Dermis microvascular lymphatic vessel endothelial cell (primary cell): ENCODE results near the gene LPAR1. TPM values are rescaled to one million over a fixed set of nuclear protein-coding genes. Genes with fewer than 3 reads are reported as not detected.

ENCODE experiments used
- DNase-seq, 2 donors: peaks; one replicate each; pipeline versions ENCODE4 v3.0.0 to v3.0.0-alpha.2; 2010; ENCODE audit warnings: low read depth in 2 of 2
- total RNA-seq: library from RNA; depleted of rRNA; stranded (reverse); fragments of >200 nt; gene quantifications from 2 replicates; pipeline ENCODE4 v1.2.1, GENCODE V29; 2014

Gene LPAR1
- total RNA-seq, 1 donor from 2014 or later: not detected

DNA sequence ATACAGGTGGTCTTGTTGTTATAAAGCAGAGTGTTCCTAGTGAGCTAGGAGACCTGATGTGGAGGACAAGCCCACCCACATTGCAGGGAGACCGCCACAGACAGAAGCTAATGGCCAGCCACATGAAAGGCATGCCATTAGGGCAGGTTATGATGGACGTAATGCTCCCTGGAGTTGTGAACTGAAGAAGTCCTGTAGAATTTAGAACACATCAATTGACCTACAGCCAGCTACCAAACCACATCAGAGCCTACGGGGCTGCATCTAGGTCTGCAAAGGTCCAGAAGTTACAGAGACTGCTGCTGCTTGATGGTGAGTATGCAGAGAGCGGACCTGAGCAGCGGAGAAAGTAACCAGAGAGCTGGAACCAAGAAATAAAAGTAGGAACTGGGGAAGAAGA is 116.6 kb downstream of the LPAR1 start:
- no peak for DNase-seq

- no peak for DNase-seq
Measured at GRCh38 chr9:110919609-110920008, 118.7 kb downstream of the LPAR1 start.

DNA sequence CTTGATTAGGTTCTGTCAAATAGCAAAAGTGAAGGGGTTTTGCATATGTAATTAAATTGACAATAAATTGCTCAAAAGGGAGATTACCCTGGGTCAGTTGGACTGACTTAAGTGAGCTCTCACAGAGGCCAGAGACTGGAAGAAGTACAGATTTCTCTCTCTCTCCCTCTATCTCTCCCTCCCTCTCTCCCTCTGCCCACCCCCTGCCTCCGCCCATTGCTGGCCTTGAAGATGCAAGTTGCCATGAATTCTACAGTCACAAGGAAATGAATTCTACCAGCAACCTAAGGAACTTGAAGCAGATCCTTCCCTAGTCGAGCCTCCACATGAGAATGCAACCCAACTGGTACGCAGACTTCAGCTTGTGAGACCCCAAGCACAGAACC is 119.2 kb downstream of the LPAR1 start:
- DNase-seq: no peak

DNA sequence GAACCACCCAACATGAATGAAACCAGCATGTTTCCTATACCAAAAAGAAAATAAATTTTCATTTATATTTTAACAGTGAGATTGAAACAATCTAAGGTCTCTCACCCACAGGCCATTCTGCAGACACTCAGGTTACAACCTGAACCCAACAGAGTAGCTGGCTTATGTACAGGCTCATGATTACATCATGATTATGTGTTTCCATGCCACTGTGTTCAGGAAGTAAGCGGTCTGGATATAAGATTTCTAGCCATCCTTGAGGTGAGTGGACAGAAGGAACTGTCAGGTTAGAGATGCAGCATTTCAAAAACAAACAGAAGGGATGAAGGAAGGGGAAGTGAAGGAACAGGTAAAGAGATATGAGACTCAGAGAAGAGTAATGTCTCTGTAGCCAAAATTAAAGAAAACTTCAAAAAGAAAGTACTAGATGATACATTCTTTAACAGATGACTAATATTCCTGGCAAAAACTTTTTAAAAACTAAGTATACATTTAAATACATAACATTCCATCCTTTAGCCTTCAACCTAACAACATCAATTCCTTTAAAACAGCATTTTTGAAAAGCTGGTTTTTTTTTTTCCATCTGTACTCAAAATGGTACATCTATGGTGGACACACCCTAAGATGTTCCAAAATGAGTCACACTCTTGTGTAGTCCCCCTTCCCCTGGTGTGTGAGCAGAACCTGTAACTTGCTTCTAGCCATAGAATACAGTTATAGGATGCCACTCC is 119.8 kb downstream of the LPAR1 start:
- no peak for DNase-seq

- DNase-seq: no peak
Measured at GRCh38 chr9:110916403-110916802, 121.9 kb downstream of the LPAR1 start.

DNA sequence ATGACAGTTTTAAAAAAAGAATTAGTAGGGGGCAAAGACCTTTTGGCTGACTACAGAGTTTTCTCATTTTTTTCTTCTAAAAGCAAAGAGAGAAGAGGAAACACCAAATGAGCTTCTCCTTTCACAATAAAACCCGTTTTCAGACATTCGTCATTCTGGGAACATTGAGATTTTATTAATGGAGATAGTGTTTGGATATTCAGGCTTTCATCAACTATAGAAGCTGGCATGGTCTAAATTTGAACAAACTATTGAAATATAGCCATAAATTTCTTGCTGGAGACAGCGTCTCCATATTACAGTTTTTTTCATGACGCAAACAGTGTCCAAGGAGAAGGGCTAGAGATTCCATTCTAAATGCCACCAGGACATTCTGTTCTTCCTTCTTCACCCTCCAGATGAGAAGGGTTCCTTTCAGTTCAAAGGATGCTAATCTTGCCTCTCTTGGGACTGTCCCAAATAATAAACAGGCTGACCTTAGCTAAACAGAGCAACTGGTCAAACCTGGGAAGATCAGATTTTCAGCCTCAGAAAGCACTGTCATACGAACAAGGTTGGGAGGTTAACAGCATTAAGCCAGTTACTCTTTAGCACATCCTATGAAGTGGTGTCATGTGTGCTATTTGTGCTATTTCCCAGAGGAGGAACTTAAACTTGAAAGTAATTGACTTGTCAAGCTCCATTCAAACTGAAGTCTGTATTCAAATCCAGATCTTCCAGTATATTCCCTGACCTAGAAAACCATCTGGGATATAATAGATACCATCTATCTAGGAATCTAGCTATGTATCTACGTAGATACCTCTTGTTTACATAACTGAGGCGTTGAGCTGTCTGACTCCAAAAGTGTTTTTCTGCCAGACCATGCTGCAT is 125.6 kb downstream of the LPAR1 start:
- no peak for DNase-seq

GRCh38 chr9:110911659-110912418 is 126.4 kb downstream of the LPAR1 start:
- DNase-seq: no peak

DNA sequence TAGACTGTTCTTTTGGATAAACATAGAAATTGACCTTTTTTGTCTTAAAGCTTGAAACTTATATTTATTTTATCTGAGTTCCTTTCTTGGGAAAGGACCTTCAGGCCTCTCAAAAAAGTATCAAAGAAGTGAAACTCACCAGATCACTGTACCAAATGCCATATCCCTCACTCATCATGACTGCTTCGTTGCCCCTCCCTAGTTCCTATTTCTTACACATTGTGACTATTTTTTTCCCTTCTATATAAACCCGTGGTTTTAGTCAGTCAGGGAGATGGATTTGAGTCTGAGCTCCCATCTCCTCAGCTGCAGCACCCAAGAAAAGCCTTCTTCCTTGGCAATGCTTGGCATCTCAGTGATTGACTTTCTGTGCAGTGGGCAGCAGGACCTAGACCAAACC is 129.4 kb downstream of the LPAR1 start:
- no peak for DNase-seq

DNA sequence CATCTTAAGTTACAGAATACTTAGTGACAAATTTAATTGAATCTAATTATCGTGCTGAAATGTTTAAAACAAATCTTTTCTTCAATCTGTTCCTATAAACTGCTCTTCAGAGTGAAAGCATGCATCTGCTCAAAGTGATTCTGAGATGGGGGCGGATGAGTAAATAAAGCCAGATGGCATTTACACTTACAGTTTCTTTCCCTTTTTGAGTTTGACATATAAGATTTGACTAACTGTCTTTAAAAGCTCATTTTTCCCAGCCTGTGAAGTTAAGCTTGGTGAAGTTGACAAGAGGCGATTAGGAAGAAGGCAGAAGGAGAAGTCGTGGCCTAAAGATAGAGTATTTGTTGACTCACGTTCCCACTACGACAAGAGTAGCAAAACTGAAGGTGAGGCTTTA is 137.4 kb downstream of the LPAR1 start:
- no peak for DNase-seq

- no peak for DNase-seq
Measured at GRCh38 chr9:110900456-110900855, 137.8 kb downstream of the LPAR1 start.

DNA sequence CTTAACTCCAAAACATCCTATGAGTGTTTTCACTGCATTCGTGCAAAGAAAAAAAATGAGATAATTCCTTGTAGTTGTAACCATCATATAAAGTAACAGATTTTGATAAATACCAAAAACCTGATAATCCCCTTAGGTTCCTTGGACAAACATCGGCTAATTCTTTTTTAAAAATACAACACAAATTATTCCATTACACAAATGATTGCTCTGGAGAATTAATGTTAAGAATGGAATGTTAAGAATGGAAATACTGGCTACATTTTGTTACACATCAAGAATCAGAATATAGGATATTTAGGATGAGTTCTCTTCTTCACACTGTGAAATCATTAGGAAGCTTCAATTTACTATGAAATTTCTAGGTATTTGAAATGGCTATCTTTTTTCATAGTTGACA is 139.4 kb downstream of the LPAR1 start:
- no peak for DNase-seq

DNA sequence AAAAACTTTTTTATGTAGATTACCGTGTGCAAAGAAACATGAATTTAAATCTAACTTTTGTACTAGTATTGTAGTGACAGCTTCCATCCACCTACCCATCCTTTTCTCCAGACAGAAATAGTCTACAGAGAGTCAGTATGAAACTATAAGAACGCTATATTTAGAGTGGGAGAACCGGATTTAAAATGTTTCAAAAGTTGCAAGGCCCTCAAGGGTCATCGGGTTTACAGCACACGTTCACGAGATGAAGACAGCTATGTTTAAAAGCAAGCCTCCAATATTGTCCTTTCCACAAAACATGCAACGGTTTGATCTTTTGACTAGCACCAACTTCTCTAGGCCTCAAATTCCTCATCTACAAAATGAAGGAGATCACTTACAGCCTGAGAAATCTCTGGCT is 139.9 kb downstream of the LPAR1 start:
- no peak for DNase-seq

- DNase-seq: no peak
Measured at GRCh38 chr9:110897943-110898342, 140.3 kb downstream of the LPAR1 start.

- DNase-seq: no peak
Measured at GRCh38 chr9:110895147-110895905, 142.9 kb downstream of the LPAR1 start.

DNA sequence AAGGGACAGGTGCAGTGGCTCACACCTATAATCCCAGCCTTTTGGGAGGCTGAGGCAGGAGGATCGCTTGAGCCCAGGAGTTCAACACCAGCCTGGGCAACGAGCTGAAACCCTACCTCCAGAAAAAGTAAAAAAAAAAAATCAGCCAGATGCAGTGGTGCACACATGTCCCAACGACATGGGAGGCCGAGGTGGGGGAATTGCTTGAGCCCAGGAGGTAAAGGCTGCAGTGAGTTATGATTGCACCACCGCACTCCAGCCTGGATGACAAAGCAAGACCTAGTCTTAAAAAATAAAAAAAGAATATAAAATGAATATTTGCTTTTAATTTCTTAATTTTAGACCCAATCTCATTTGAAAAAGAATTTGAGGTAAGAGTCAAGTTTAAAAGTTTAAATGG is 143.5 kb downstream of the LPAR1 start:
- DNase-seq: no peak

DNA sequence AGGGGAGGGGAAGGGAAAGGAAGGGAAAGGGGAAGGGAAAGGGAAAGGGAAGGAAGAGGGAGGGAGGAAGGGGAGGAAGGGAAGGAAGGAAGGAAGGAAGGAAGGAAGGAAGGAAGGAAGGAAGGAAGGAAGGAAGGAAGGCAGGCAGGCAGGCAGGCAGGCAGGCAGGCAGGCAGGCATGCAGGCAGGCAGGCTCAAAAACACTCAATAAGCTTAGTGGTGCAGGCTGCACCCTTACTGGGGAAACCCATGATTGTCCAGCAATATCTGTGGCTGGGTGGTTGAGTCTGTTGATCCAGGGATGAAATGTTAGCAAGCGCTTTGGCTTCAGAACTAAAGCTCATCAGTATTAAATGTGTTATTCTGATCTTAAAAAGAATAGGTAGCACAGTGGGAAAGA is 145.6 kb downstream of the LPAR1 start:
- no peak for DNase-seq

- no peak for DNase-seq
Measured at GRCh38 chr9:110891760-110892159, 146.5 kb downstream of the LPAR1 start.

DNA sequence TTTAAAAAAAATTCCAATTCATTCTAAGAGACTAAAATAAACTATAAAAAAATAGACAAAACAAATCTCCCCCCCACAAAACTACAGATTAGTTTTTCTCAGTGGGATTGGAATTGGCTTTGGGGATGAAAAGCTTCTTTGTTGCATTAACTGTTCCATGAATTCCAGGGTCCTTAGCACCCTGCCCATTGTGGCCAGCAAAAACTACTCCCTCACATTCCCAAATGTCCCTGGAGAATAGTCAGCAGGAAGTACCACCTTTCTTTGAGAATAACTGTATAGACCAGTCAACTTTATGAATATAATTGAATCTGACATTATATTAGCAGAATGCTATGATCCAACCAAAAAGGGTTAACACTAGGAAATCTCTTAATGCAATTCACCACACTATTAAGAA is 147.9 kb downstream of the LPAR1 start:
- DNase-seq: no peak

DNA sequence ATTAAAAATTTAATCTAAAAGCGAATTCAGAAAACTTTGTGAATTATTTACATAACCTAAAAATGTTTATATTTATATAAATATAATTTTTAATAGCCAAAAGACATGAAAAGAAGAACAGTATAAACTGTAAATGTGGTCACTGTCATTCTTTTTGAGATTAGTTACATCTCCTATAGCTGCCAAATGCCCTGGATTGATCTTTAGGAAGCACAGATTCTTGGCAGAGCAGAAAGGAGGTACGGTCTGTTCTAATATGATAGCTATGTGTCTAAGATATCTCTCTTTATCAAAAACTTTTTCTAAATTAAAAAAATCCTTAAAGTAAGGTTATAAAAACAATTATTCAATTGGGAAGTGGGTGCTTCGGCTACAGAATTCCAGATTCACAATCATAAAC is 151.0 kb downstream of the LPAR1 start:
- no peak for DNase-seq

DNA sequence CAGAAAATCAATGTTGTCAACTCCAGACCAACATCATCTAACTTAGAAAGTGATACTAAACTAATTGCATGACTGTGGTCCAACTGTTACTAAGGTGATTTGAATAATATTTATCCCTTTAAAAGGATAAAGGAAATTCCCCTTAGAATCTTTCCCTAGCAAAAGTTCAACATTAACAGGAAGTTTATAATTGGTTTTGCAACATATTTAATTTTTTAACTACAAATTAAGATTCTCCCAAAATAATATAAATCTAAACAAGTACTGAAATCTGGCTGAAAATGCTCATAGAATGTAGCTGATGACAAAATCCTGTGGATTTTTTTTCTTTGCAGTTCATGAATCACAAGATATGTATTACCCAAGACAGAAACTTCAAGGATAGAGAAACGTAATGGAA is 151.4 kb downstream of the LPAR1 start:
- DNase-seq: no peak

GRCh38 chr9:110880189-110880588 is 158.1 kb downstream of the LPAR1 start:
- DNase-seq: no peak

GRCh38 chr9:110877374-110877773 is 160.9 kb downstream of the LPAR1 start:
- DNase-seq: no peak
